ENCODE results near the gene GLB1L2. TPM values are rescaled to one million over a fixed set of nuclear protein-coding genes. Genes with fewer than 3 reads are reported as not detected.

The GLB1L2 gene
- polyA plus RNA-seq, 12 donors, result 0.45 to 1.4 (median 0.70) TPM; not detected in 2

Other genes with a start within 250 kb of the GLB1L2 start
- 10 to 100 TPM in 11 of 12 donors, not detected in 1; 10.3 to 25.8 (median 18.5) TPM for gene NCAPD3, start 108.0 kb upstream of the GLB1L2 start, polyA plus RNA-seq (ENCODE audit: insufficient read length in 12 of 12)
- 10 to 100 TPM in 11 of 12 donors, not detected in 1; 27.2 to 44.1 (median 31.9) TPM for gene VPS26B, start 107.3 kb upstream of the GLB1L2 start, polyA plus RNA-seq (ENCODE audit: insufficient read length in 12 of 12)
- gene THYN1, start 78.6 kb upstream of the GLB1L2 start, polyA plus RNA-seq (ENCODE audit: insufficient read length in 12 of 12), result 10 to 100 TPM in 11 of 12 donors, not detected in 1; 27.9 to 45.0 (median 34.3) TPM
- gene ACAD8, start 78.4 kb upstream of the GLB1L2 start, polyA plus RNA-seq (ENCODE audit: insufficient read length in 12 of 12), result 10 to 100 TPM in 11 of 12 donors, not detected in 1; 18.3 to 28.3 (median 20.8) TPM
- gene GLB1L3, start 55.6 kb upstream of the GLB1L2 start, polyA plus RNA-seq (ENCODE audit: insufficient read length in 12 of 12), result under 1 TPM in 5 of 12 donors, not detected in 7; 0.05 to 0.25 (median 0.07) TPM
- under 1 TPM in 10 of 12 donors, not detected in 2; 0.11 to 0.80 (median 0.33) TPM for gene B3GAT1, start 80.3 kb downstream of the GLB1L2 start, polyA plus RNA-seq (ENCODE audit: insufficient read length in 12 of 12)